Ishikawa (cell line): ENCODE measurements around the gene TREX2.

ENCODE experiments used
- CEBPB ChIP-seq: IDR thresholded peaks from 2 replicates; pipeline ENCODE4 v1.6.1; 2012
- CREB1 ChIP-seq: IDR thresholded peaks from 2 replicates; pipeline ENCODE4 v1.6.1; 2012; ENCODE audit warnings: low read depth
- EGR1 ChIP-seq: IDR thresholded peaks from 2 replicates; pipeline ENCODE4 v1.6.1; 2012
- EP300 ChIP-seq: IDR thresholded peaks from 2 replicates; pipeline ENCODE4 v1.6.1; 2012; ENCODE audit warnings: borderline replicate concordance
- FOXM1 ChIP-seq: IDR thresholded peaks from 2 replicates; pipeline ENCODE4 v1.6.1; 2012; ENCODE audit warnings: low read depth, borderline replicate concordance
- NFIC ChIP-seq: IDR thresholded peaks from 2 replicates; pipeline ENCODE4 v1.6.1; 2012
- RAD21 ChIP-seq: IDR thresholded peaks from 2 replicates; pipeline ENCODE4 v1.6.1; 2012; ENCODE audit warnings: low read depth
- TAF1 ChIP-seq: IDR thresholded peaks from 2 replicates; pipeline ENCODE4 v1.6.1; 2012; ENCODE audit warnings: low read depth, mild to moderate bottlenecking
- TCF12 ChIP-seq: IDR thresholded peaks from 2 replicates; pipeline ENCODE4 v1.6.1; 2012; ENCODE audit warnings: low read depth
- TEAD4 ChIP-seq: IDR thresholded peaks from 2 replicates; pipeline ENCODE4 v1.6.1; 2012
- YY1 ChIP-seq: IDR thresholded peaks from 2 replicates; pipeline ENCODE4 v1.6.1; 2012; ENCODE audit warnings: low read depth
- ZBTB7A ChIP-seq: IDR thresholded peaks from 2 replicates; pipeline ENCODE4 v1.6.1; 2012; ENCODE audit warnings: low read depth
- TF ChIP-seq, protein P1 (sequence below): IDR thresholded peaks from 2 replicates; pipeline ENCODE4 v1.6.1; 2012
- TF ChIP-seq, protein P2 (sequence below): IDR thresholded peaks from 2 replicates; pipeline ENCODE4 v1.6.1; 2012
- TF ChIP-seq, protein P3 (sequence below): IDR thresholded peaks from 2 replicates; pipeline ENCODE4 v1.6.1; 2012; ENCODE audit warnings: low read depth, mild to moderate bottlenecking

Gene TREX2

DNA sequence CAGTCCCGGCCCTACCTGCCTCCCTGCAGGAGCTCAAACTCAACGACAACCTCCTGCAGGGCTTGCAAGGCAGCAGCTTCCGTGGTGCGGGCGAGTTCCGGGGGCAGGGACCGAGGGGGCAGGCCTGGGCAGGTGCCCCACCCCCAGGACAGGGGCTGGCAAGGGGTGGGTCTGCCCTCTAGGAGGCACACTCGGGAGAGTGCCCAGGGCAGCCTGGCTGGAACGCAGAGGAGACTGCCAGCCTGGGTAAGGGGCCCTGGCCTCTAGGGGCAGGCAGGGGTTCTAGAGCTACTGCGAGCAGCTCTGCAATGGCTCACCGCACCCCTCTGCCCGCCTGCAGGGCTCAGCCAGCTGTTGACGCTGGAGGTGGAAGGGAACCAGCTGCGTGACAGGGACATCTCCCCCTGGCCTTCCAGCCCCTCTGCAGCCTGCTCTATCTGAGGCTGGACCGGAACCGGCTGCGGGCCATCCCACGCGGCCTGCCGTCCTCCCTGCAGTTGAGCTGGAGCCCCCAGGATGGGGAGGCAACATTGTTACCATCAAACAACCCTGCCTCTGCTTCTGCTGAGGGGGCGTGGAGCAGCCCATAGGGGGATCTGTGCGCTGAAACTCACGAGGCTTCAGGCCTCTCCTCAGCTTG is 36.6 kb upstream of the TREX2 start:
- TF ChIP-seq TCF12: no peak
- no peak for TF ChIP-seq ZBTB7A
- TF ChIP-seq TAF1: no peak
- TF ChIP-seq EP300: no peak
- no peak for TF ChIP-seq CEBPB
- TF ChIP-seq NFIC: no peak
- TF ChIP-seq, protein P1, sequence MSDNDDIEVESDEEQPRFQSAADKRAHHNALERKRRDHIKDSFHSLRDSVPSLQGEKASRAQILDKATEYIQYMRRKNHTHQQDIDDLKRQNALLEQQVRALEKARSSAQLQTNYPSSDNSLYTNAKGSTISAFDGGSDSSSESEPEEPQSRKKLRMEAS: no peak
- TF ChIP-seq, protein P2, sequence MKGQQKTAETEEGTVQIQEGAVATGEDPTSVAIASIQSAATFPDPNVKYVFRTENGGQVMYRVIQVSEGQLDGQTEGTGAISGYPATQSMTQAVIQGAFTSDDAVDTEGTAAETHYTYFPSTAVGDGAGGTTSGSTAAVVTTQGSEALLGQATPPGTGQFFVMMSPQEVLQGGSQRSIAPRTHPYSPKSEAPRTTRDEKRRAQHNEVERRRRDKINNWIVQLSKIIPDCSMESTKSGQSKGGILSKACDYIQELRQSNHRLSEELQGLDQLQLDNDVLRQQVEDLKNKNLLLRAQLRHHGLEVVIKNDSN: no peak
- no peak for TF ChIP-seq TEAD4
- TF ChIP-seq EGR1: no peak
- TF ChIP-seq YY1: no peak
- no peak for TF ChIP-seq RAD21
- TF ChIP-seq FOXM1: no peak
- TF ChIP-seq, protein P3, sequence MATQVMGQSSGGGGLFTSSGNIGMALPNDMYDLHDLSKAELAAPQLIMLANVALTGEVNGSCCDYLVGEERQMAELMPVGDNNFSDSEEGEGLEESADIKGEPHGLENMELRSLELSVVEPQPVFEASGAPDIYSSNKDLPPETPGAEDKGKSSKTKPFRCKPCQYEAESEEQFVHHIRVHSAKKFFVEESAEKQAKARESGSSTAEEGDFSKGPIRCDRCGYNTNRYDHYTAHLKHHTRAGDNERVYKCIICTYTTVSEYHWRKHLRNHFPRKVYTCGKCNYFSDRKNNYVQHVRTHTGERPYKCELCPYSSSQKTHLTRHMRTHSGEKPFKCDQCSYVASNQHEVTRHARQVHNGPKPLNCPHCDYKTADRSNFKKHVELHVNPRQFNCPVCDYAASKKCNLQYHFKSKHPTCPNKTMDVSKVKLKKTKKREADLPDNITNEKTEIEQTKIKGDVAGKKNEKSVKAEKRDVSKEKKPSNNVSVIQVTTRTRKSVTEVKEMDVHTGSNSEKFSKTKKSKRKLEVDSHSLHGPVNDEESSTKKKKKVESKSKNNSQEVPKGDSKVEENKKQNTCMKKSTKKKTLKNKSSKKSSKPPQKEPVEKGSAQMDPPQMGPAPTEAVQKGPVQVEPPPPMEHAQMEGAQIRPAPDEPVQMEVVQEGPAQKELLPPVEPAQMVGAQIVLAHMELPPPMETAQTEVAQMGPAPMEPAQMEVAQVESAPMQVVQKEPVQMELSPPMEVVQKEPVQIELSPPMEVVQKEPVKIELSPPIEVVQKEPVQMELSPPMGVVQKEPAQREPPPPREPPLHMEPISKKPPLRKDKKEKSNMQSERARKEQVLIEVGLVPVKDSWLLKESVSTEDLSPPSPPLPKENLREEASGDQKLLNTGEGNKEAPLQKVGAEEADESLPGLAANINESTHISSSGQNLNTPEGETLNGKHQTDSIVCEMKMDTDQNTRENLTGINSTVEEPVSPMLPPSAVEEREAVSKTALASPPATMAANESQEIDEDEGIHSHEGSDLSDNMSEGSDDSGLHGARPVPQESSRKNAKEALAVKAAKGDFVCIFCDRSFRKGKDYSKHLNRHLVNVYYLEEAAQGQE: no peak
- no peak for TF ChIP-seq CREB1

DNA sequence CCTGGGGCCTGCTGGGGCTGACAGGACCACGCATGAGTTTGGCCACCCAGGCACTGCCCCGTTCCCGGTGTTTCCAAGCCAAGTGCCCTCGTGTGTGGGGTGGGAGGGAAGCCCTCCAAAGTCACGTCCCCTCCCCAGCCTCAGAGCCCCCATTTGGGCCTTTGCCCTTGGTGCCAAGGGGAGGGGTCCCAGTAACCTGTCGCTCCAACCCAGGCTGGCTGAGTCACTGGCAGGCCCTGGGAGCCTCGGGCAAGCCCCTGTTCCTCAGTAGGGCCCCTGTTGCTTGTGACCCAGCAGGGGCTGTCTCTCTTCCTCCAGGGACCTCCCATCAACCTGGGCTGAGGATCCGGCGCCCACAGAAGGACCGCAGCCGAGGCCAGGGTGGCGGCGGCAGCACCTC is 35.2 kb upstream of the TREX2 start:
- TF ChIP-seq EGR1 (no peak), YY1 (no peak), TEAD4 (no peak), FOXM1 (no peak), TCF12 (no peak), NFIC (no peak), CREB1 (no peak), EP300 (no peak), TAF1 (no peak), ZBTB7A (no peak), RAD21 (no peak), CEBPB (no peak)
- TF ChIP-seq, protein P3: no peak
- TF ChIP-seq, protein P2: no peak
- TF ChIP-seq, protein P1: no peak

DNA sequence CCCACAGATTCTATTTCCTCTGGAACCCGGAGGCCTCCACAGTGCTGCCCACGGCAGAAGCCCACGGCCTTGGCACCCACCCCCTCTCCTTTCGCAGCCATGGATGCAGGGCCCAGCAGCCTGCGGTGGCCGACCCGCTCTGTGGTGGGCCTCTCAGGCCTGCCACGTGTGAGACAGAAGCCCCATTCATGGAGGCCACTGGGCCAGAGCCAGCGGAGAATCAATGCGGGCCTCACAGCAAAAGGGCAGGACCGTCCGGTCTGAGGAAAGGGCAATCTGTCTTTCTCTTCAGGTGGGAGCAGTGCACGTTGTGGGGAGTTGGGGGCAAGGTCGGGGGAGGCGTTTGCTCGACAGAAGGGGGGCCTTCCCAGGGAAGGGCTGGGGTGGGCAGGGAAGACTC is 32.9 kb upstream of the TREX2 start:
- no peak for TF ChIP-seq NFIC
- no peak for TF ChIP-seq YY1
- TF ChIP-seq RAD21: no peak
- TF ChIP-seq, protein P2: no peak
- no peak for TF ChIP-seq FOXM1
- no peak for TF ChIP-seq EGR1
- TF ChIP-seq TEAD4: no peak
- TF ChIP-seq EP300: no peak
- no peak for TF ChIP-seq CREB1
- no peak for TF ChIP-seq TCF12
- TF ChIP-seq, protein P1: no peak
- no peak for TF ChIP-seq TAF1

DNA sequence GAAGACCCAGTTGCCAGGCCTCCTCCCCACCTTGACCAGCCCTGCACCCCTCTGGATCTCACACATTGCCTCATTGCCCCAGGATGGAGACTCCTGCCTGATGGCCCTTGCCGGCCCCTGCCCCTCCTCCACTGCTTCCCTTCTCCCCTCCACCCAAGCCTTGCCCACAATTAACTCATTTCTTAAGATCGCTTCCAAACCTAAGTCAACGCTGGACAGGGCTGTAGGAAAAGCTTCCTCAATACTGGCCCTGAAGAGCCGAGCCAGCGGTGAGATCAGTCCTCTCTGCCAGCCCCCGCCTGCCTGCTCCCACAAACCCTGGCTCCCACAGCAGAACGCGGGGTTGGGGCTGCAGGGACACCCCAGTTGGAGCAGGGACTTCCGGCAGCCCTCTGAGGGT is 32.0 kb upstream of the TREX2 start:
- TF ChIP-seq, protein P2: no peak
- TF ChIP-seq FOXM1 (no peak), YY1 (no peak), EGR1 (no peak)
- TF ChIP-seq, protein P1: no peak
